SU-DHL-6 (cell line): ENCODE results near the gene USP31.

Experiments
- EZH2phosphoT487 ChIP-seq: fragments of 200-600 bp; sonication (generic), shearing (Covaris generic); conservative IDR thresholded peaks from 2 replicates; pipeline ENCODE4 v1.6.1; 2018; ENCODE audit warnings: mild to moderate bottlenecking, antibody characterized with exemption, low read length, moderate library complexity, mixed read lengths
- TF ChIP-seq, protein P1 (sequence below): fragments of 200-600 bp; sonication (generic); IDR thresholded peaks from one replicate; pipeline ENCODE4 v1.5.1; 2017; ENCODE audit warnings: antibody characterized with exemption, mild to moderate bottlenecking, low read length, moderate library complexity; ENCODE audit not compliant: insufficient read depth, poor library complexity, severe bottlenecking

DNA sequence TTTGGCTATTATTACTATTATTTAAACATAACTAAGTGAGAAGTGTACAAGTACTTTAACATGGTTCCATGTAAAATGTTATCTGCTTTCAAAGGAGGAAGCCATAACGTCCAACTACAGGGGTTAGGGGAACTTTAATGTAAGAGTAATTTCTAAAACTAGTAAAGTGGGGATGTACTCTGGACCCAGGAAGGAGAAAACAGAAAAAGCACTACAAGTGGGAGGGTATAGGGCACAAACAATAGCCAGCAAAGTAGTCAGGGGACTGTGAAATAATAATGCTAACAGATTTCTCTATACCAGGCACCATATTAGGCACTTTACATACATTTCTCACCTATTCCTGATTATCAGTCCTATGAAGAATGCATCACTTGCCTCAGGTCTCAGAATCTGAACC, 19.6 kb downstream of the USP31 start:
- TF ChIP-seq, protein P1, sequence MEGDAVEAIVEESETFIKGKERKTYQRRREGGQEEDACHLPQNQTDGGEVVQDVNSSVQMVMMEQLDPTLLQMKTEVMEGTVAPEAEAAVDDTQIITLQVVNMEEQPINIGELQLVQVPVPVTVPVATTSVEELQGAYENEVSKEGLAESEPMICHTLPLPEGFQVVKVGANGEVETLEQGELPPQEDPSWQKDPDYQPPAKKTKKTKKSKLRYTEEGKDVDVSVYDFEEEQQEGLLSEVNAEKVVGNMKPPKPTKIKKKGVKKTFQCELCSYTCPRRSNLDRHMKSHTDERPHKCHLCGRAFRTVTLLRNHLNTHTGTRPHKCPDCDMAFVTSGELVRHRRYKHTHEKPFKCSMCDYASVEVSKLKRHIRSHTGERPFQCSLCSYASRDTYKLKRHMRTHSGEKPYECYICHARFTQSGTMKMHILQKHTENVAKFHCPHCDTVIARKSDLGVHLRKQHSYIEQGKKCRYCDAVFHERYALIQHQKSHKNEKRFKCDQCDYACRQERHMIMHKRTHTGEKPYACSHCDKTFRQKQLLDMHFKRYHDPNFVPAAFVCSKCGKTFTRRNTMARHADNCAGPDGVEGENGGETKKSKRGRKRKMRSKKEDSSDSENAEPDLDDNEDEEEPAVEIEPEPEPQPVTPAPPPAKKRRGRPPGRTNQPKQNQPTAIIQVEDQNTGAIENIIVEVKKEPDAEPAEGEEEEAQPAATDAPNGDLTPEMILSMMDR, result no peak
- TF ChIP-seq EZH2phosphoT487, result no peak
